ENCODE data around the gene ADGRF3. TPM values are rescaled to one million over a fixed set of nuclear protein-coding genes. Genes with fewer than 3 reads are reported as not detected.

The ADGRF3 gene
- total and polyA plus RNA-seq, 10 of the 15 experiments (the other 5 are each of a cell fraction or from before 2014, with no cell fraction given), result 0.03 to 3.1 (median 0.84) TPM

- H3K79me2 ChIP-seq (ENCODE audit: control insufficient read depth, insufficient read depth, low read length), result no peaks in the 10 kb centered on the region
- SMC1A ChIA-PET (ENCODE audit: uncharacterized antibody, unreplicated experiment), result interaction anchor here (0.6 to 6.1 kb wide), 8 partner anchors 9 to 271 kb away, joined by 3 to 71 read pairs (median 4); partner anchors contain the start of genes HADHA and HADHB
- DNase-seq (ENCODE audit: low read depth, low spot score) (no peak), FAIRE-seq (no peak), ATAC-seq (peak; percentile 76)
- POLR2A ChIA-PET, result interaction anchor here (0.5 to 2.3 kb wide), 7 partner anchors 15 to 1060 kb away, joined by 3 to 12 read pairs (median 5); partner anchors contain the start of genes HADHA and HADHB
- H3K9ac ChIP-seq (ENCODE audit: control insufficient read depth, insufficient read depth, low read length), result no peak overlapping the region
- RAD21 ChIA-PET (ENCODE audit: unreplicated experiment), result interaction anchor here (0.8 to 3.7 kb wide), 2 partner anchors 25 to 75 kb away, joined by 3 to 41 read pairs; partner anchors contain the start of genes HADHA and HADHB
- H3K4me2 ChIP-seq (ENCODE audit: control insufficient read depth, insufficient read depth), result peak overlapping the region; percentile 34; the same call in 1 of the 2 replicates
- no TSS peak for BruUV-seq (replicated peaks)
- no peaks in the 10 kb centered on the region for H3K27me3 ChIP-seq (replicated peaks in 1 of 2; ENCODE audit: control insufficient read depth in 2 of 2, insufficient read depth in 2 of 2, low read length in 1 of 2)
- peak; percentile 42 for TF ChIP-seq JUNB (IDR thresholded peaks at IDR 0.05)
- no peak for TF ChIP-seq PRDM15 (CRISPR knock-in tag; IDR thresholded peaks at IDR 0.05)
- H3K27ac ChIP-seq (ENCODE audit: control insufficient read depth, insufficient read depth), result peak overlapping the region; percentile 72
- in situ Hi-C loops (cut with MboI) (no loop called here), intact Hi-C loops (cut with micrococcal nuclease; ENCODE audit: unreplicated experiment) (no loop called here)
- H3K4me1 ChIP-seq (ENCODE audit: control insufficient read depth, insufficient read depth, low read length), result peaks cover 6% of the 10 kb centered on the region
- H3K4me3 ChIP-seq, result no peak overlapping the region
- H4K20me1 ChIP-seq (ENCODE audit: control insufficient read depth, insufficient read depth), result no peaks in the 10 kb centered on the region
- peaks cover 0 to 6% of the 10 kb centered on the region in 2 experiments for H3K36me3 ChIP-seq (ENCODE audit: control insufficient read depth in 2 of 2, insufficient read depth in 2 of 2, low read length in 1 of 2)
- H3K9me3 ChIP-seq (replicated peaks; ENCODE audit: control insufficient read depth, insufficient read depth, low read length), result no peaks in the 10 kb centered on the region
- no peak overlapping the region for H2AFZ ChIP-seq (ENCODE audit: control insufficient read depth, low read depth, low read length)
- CTCF ChIA-PET, result interaction anchor here (0.6 to 2.0 kb wide), 6 partner anchors 9 to 472 kb away, joined by 3 to 12 read pairs (median 4); partner anchors contain the start of gene HADHB
These were observed 76.2 kb downstream of the ADGRF3 start for GRCh38 chr2:26270373-26270772.

Measured in GM12878 (cell line).